K562 (cell line): ENCODE data around the gene CDH8. TPM values are rescaled to one million over a fixed set of nuclear protein-coding genes. Genes with fewer than 3 reads are reported as not detected.

Source experiments
- ATAC-seq: fragments of 200-7000 bp; cut with Tn5 transposase; 3 replicates; pipeline ENCODE4 v1.9.1; 2020; ENCODE audit warnings: moderate library complexity
- BruUV-seq: library from RNA; stranded (reverse); fragments of 400-500 nt; replicated peaks from 2 replicates; lab custom pipeline; 2021; lab: Mats Ljungman, UMichigan
- CTCF ChIA-PET: fragments of 300-600 bp; formaldehyde crosslinking; extraction: SDS; loops from one replicate; lab custom pipeline; 2021; ENCODE audit warnings: low intra/inter-chr PET ratio; lab: Yijun Ruan, JAX
- POLR2A ChIA-PET: fragments of 300-600, 350-650 bp; sonication (Branson Sonifier 250); formaldehyde crosslinking; extraction: SDS; loops from one replicate; lab custom pipeline; 2021; ENCODE audit warnings: antibody characterized with exemption, inconsistent platforms; lab: Yijun Ruan, JAX
- DNase-seq, 4 experiments: peaks; one replicate each; pipeline versions ENCODE4 v3.0.0 to v3.0.0-alpha.2; 2011 to 2018; ENCODE audit warnings: low spot score in 3 of 4, mixed read lengths in 3 of 4; ENCODE audit errors: extremely low read depth in 1 of 4
- FAIRE-seq: peaks from 2 replicates; lab custom pipeline; 2011; peaks lifted over from hg19 to GRCh38; lab: Jason Lieb, UNC
- H2AFZ ChIP-seq: 2 replicates; pipeline ENCODE4 v1.6.0; 2011; ENCODE audit warnings: low read depth, low read length, control low read depth, inconsistent platforms
- H3K27ac ChIP-seq: fragments of 200-600 bp; 3 replicates; pipeline ENCODE4 v1.8.0; 2011; ENCODE audit warnings: low read depth, mild to moderate bottlenecking, control low read depth, inconsistent platforms, low read length, moderate library complexity, mixed read lengths; ENCODE audit errors: extremely low read depth
- H3K27me3 ChIP-seq, 2 experiments: fragments of 300-600 bp in 1 of 2; 2 replicates in 1 of 2; 3 replicates in 1 of 2; pipeline versions ENCODE4 v1.6.0 to v1.8.0; 2011; ENCODE audit warnings: inconsistent platforms in 2 of 2, low read length in 2 of 2, mild to moderate bottlenecking in 1 of 2, mixed read lengths in 1 of 2, moderate library complexity in 1 of 2; ENCODE audit not compliant: control insufficient read depth in 2 of 2, insufficient read depth in 2 of 2
- H3K36me3 ChIP-seq: fragments of 300-600 bp; 3 replicates; pipeline ENCODE4 v1.8.0; 2011; ENCODE audit warnings: mild to moderate bottlenecking, low read length, inconsistent platforms; ENCODE audit not compliant: control insufficient read depth, insufficient read depth
- H3K4me1 ChIP-seq, 2 experiments: fragments of 200-600 bp in 1 of 2; replicated peaks in 1 of 2; 2 replicates in 1 of 2; 3 replicates in 1 of 2; pipeline versions ENCODE4 v1.5.1 to v1.8.0; 2011; ENCODE audit warnings: inconsistent platforms in 2 of 2, low read length in 2 of 2, mild to moderate bottlenecking in 1 of 2, mixed read lengths in 1 of 2, moderate library complexity in 1 of 2; ENCODE audit not compliant: control insufficient read depth in 2 of 2, insufficient read depth in 2 of 2
- H3K4me2 ChIP-seq: 2 replicates; pipeline ENCODE4 v1.6.1; 2011; ENCODE audit warnings: low read length, control low read depth, inconsistent platforms, mixed read lengths; ENCODE audit not compliant: insufficient read depth
- H3K4me3 ChIP-seq: fragments of 200-600 bp; sonication (generic), shearing (Covaris generic); 2 replicates; pipeline ENCODE4 v1.5.1; 2016; ENCODE audit warnings: control low read depth, inconsistent platforms
- H3K79me2 ChIP-seq: fragments of 200-600 bp; 3 replicates; pipeline ENCODE4 v1.8.0; 2011; ENCODE audit warnings: low read length, inconsistent platforms; ENCODE audit not compliant: control insufficient read depth, insufficient read depth
- H3K9ac ChIP-seq, 2 experiments: 2 replicates each; pipeline versions ENCODE4 v1.6.0 to v1.6.1; 2011; ENCODE audit warnings: low read depth in 2 of 2, low read length in 2 of 2, control low read depth in 1 of 2, inconsistent platforms in 1 of 2, mild to moderate bottlenecking in 1 of 2, mixed read lengths in 1 of 2; ENCODE audit not compliant: insufficient read depth in 1 of 2
- H3K9me1 ChIP-seq: one replicate; pipeline ENCODE4 v1.6.0; 2011; ENCODE audit warnings: inconsistent platforms, mild to moderate bottlenecking, low read length, moderate library complexity; ENCODE audit not compliant: control insufficient read depth, insufficient read depth
- H3K9me3 ChIP-seq: replicated peaks from 2 replicates; pipeline ENCODE4 v1.5.1; 2011; ENCODE audit warnings: low read depth, low read length, inconsistent platforms; ENCODE audit not compliant: control insufficient read depth, insufficient read depth
- H4K20me1 ChIP-seq: replicated peaks from 2 replicates; pipeline ENCODE4 v1.6.1; 2011; ENCODE audit warnings: low read length, inconsistent platforms, mixed read lengths; ENCODE audit not compliant: control insufficient read depth, insufficient read depth
- DMBX1 ChIP-seq: fragments of 250-450 bp; sonication (Bioruptor Pico); IDR thresholded peaks from 2 replicates; pipeline ENCODE4 v1.8.0; 2022; ENCODE audit warnings: inconsistent platforms, mild to moderate bottlenecking, moderate library complexity, borderline replicate concordance
- DNMT1 ChIP-seq: fragments of 450-650 bp; IDR thresholded peaks from 2 replicates; pipeline ENCODE4 v1.6.1; 2016; ENCODE audit warnings: antibody characterized with exemption, mild to moderate bottlenecking
- ELK1 ChIP-seq: sonication (generic); formaldehyde crosslinking; IDR thresholded peaks from 2 replicates; pipeline ENCODE4 v1.8.1; 2022; ENCODE audit warnings: missing genetic modification reagents
- HIVEP1 ChIP-seq: fragments of 250-450 bp; sonication (Bioruptor Pico); IDR thresholded peaks from 2 replicates; pipeline ENCODE4 v1.4.0; 2020; ENCODE audit warnings: mild to moderate bottlenecking
- HNRNPLL ChIP-seq: fragments of 200-400 bp; formaldehyde crosslinking; IDR thresholded peaks from 2 replicates; pipeline ENCODE4 v1.6.1; 2017; ENCODE audit warnings: low read length, low read depth, mild to moderate bottlenecking; ENCODE audit not compliant: poor library complexity, severe bottlenecking
- KLF13 ChIP-seq: fragments of 450-650 bp; IDR thresholded peaks from 2 replicates; pipeline ENCODE4 v1.6.1; 2016; ENCODE audit warnings: missing genetic modification characterization, low read depth, mild to moderate bottlenecking, missing compliant biosample characterization, moderate library complexity, borderline replicate concordance
- NCOA4 ChIP-seq: fragments of 450-650 bp; IDR thresholded peaks from 2 replicates; pipeline ENCODE4 v1.6.1; 2018; ENCODE audit warnings: mild to moderate bottlenecking; ENCODE audit not compliant: partially characterized antibody
- NCOA6 ChIP-seq: fragments of 450-650 bp; IDR thresholded peaks from 2 replicates; pipeline ENCODE4 v1.6.1; 2017; ENCODE audit warnings: mild to moderate bottlenecking
- NFRKB ChIP-seq: fragments of 450-650 bp; IDR thresholded peaks from 2 replicates; pipeline ENCODE4 v1.6.1; 2016; ENCODE audit warnings: low read depth
- PCBP1 ChIP-seq: fragments of 200-400 bp; formaldehyde crosslinking; IDR thresholded peaks from 2 replicates; pipeline ENCODE4 v1.6.1; 2018; ENCODE audit warnings: mild to moderate bottlenecking, low read depth, low read length; ENCODE audit not compliant: poor library complexity, severe bottlenecking
- POLR3G ChIP-seq: IDR thresholded peaks from 2 replicates; pipeline ENCODE4 v1.6.1; 2011; ENCODE audit not compliant: insufficient read length, insufficient replicate concordance; ENCODE audit errors: extremely low read depth
- RHOXF2B ChIP-seq: fragments of 250-450 bp; sonication (Bioruptor Pico); conservative IDR thresholded peaks from 2 replicates; pipeline ENCODE4 v1.5.1; 2021
- SLC30A9 ChIP-seq: fragments of 250-450 bp; sonication (Bioruptor Pico); IDR thresholded peaks from 2 replicates; pipeline ENCODE4 v1.8.0; 2022; ENCODE audit warnings: mild to moderate bottlenecking, moderate library complexity
- ZNF24 ChIP-seq: fragments of 450-650 bp; IDR thresholded peaks from 2 replicates; pipeline ENCODE4 v1.6.1; 2016
- ZNF3 ChIP-seq: fragments of 250-450 bp; sonication (Bioruptor Pico); IDR thresholded peaks from 2 replicates; pipeline ENCODE4 v1.5.0; 2021; ENCODE audit warnings: mild to moderate bottlenecking, moderate library complexity
- ZNF740 ChIP-seq, 3 experiments: fragments of 200-800 bp in 1 of 3; sonication (Bioruptor generic) in 1 of 3; sonication (generic) in 1 of 3; formaldehyde crosslinking in 1 of 3; IDR thresholded peaks; 2 replicates each; pipeline versions ENCODE4 v1.6.1 to v1.8.0; 2016 to 2022; ENCODE audit warnings: mild to moderate bottlenecking in 2 of 3, missing compliant biosample characterization in 2 of 3, missing genetic modification characterization in 2 of 3, missing genetic modification reagents in 1 of 3
- WGBS: fragments of 100-300 bp; shearing (Covaris generic); methylation state at CpG from one replicate; pipeline ENCODE4 v1.1.6; 2016; ENCODE audit warnings: low coverage, mixed read lengths; ENCODE audit not compliant: insufficient coverage; ENCODE audit errors: missing lambda C conversion rate; 5-methylcytosine and 5-hydroxymethylcytosine counted together
- in situ Hi-C: fragments of 300-500 bp; cut with MboI; formaldehyde crosslinking; loops from 4 replicates; pipeline ENCODE4 v1.15.0; 2018; ENCODE audit warnings: inconsistent platforms, mixed read lengths
- intact Hi-C: fragments of 100-400 bp; cut with micrococcal nuclease; formaldehyde crosslinking; loops from 2 replicates; pipeline ENCODE4 v1.14.2; 2022
- polyA plus RNA-seq, 8 experiments: library from polyadenylated mRNA; depleted of rRNA in 4 of 8; stranded (reverse) in 5 of 8; unstranded in 3 of 8; fragments of >200 nt; fragmentation: Nextera tagmentation in 2 of 8; fragmentation: Illumina TruSeq in 1 of 8; extraction: Ambion mirVana in 2 of 8; extraction: Trizol in 1 of 8; gene quantifications; 2 replicates each; pipeline versions ENCODE4 v1.2.1 to v1.2.3, GENCODE V29; 2011 to 2014; ENCODE audit warnings: inconsistent platforms in 1 of 8, missing spikeins in 1 of 8
- total RNA-seq, 7 experiments: library from RNA; depleted of rRNA in 6 of 7; stranded (reverse); fragments of >200 nt in 6 of 7; fragmentation: Illumina TruSeq in 2 of 7; extraction: Trizol in 2 of 7; gene quantifications; 2 replicates each; pipeline versions ENCODE4 v1.2.1 to v1.2.3, GENCODE V29; 2011 to 2021; ENCODE audit warnings: low replicate concordance in 1 of 7

The CDH8 gene
- total and polyA plus RNA-seq, 9 of the 15 experiments (the other 6 are each of a cell fraction or from before 2014, with no cell fraction given), result 0.22 to 1.4 (median 0.42) TPM; not detected in 4

- DNase-seq (no peak), FAIRE-seq (no peak), ATAC-seq (no peak)
- H4K20me1 ChIP-seq, result no peaks in the 10 kb centered on the region
- intact Hi-C loops, result no loop called here
- BruUV-seq, result no TSS peak
- H3K4me2 ChIP-seq, result no peak overlapping the region
- in situ Hi-C loops, result no loop called here
- WGBS, result 0% methylated on average over 3 of the region's 3 CpGs
- no peaks in the 10 kb centered on the region; the same call in 1 of the 2 replicates for H3K9me3 ChIP-seq
- ChIA-PET CTCF (no interaction called here), POLR2A (no interaction called here)
- no peaks in the 10 kb centered on the region for H3K9me1 ChIP-seq
- H3K4me3 ChIP-seq, result no peak overlapping the region
- H3K27ac ChIP-seq, result no peak overlapping the region
- H2AFZ ChIP-seq, result no peak overlapping the region
- H3K27me3 ChIP-seq, result no peaks in the 10 kb centered on the region
- H3K36me3 ChIP-seq, result no peaks in the 10 kb centered on the region
- H3K4me1 ChIP-seq, result no peaks in the 10 kb centered on the region
- no peaks in the 10 kb centered on the region for H3K79me2 ChIP-seq
- TF ChIP-seq RHOXF2B (CRISPR knock-in tag) (no peak), NCOA6 (no peak), ZNF3 (no peak), HNRNPLL (no peak), HIVEP1 (CRISPR knock-in tag) (no peak), DNMT1 (no peak), KLF13 (tag) (no peak), ELK1 (CRISPR knock-in tag) (no peak), NCOA4 (no peak), POLR3G (no peak), SLC30A9 (CRISPR knock-in tag) (no peak), ZNF740 (CRISPR knock-in tag; IDR thresholded peaks at IDR 0.05) (no peak), ZNF740 (tag; IDR thresholded peaks at IDR 0.05) (no peak), NFRKB (no peak), PCBP1 (no peak), ZNF24 (no peak), DMBX1 (CRISPR knock-in tag) (no peak)
- H3K9ac ChIP-seq, result no peak overlapping the region
Observed at GRCh38 chr16:61644736-61645135, 391.5 kb downstream of the CDH8 start.
